Measurements from ENCODE around the gene SEMA3C.

Gene SEMA3C

DNA sequence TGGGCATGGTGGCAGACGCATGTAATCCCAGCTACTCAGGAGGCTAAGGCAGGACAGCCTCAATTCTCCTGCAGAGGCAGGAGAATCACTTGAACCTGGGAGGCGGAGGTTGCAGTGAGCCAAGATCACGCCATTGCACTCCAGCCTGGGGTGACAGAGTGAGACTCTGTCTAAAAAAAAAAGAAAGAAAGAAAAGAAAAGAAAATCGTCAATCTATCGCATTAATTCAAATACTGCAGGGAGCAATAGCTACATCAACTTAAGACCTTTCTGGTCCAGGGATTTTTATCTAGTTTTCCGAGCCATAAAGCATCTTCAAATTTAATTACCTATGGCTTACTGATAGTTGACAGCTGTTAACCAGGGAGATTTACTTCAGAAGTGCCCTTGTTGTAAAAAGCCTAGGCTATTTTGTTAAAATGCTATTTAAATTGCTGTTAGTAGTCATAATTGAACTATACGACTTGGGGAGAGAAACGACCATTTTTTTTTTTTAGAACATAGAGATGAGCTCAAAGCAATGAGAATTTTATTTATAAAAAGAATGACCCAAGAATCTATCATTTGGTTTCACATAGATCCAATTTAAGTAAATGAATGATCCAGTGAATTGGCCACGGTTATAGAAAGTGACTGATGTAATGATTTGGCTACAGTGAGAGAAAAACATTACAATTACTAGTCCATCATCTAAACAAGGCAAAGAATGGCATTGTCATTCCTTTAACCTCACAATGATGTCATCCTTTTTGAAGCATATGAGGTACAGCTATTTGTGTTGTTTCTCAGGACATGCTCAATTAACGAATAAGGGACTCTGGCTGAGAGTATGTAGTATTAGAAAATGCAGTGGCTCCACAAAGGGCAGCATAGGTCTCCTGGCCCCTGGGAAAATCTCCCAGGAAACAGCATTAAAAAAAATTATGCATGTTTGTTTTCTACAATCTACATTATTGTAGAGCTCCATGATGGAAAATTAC lies 85.3 kb downstream of the SEMA3C start:
- H2BK5ac ChIP-seq (ENCODE audit: low read length), result no peak overlapping the region
- H2AK5ac ChIP-seq (ENCODE audit: low read depth, low read length), result no peak overlapping the region
- no peak overlapping the region for H3K14ac ChIP-seq (ENCODE audit: low read length)
- H3K4me1 ChIP-seq (ENCODE audit: control insufficient read depth in 2 of 2, insufficient read depth in 1 of 2, low read depth in 1 of 2, low read length in 2 of 2), result peaks cover 0 to 7% of the 10 kb centered on the region in 2 donors
- H3K36me3 ChIP-seq (replicated peaks in 1 of 2; ENCODE audit: control insufficient read depth in 2 of 2, insufficient read depth in 2 of 2, low read length in 2 of 2), result no peaks in the 10 kb centered on the region
- H3K18ac ChIP-seq (ENCODE audit: low read length), result no peak overlapping the region
- no peak overlapping the region for H3K27ac ChIP-seq (replicated peaks; ENCODE audit: low read length)
- H2AFZ ChIP-seq (ENCODE audit: low read length), result no peak overlapping the region
- H4K91ac ChIP-seq (ENCODE audit: low read depth, low read length, poor library complexity), result no peak overlapping the region
- no peak overlapping the region for H2BK12ac ChIP-seq (ENCODE audit: low read length)
- no peak overlapping the region for H3K9ac ChIP-seq (ENCODE audit: low read depth, low read length, poor library complexity)
- no peak overlapping the region for H3K4me2 ChIP-seq (ENCODE audit: insufficient read depth, low read length, poor library complexity, severe bottlenecking)
- H3K4ac ChIP-seq (ENCODE audit: low read length), result no peak overlapping the region
- DNase-seq (ENCODE audit: low spot score), result no peak
- H2BK15ac ChIP-seq (ENCODE audit: low read length), result no peak overlapping the region
- no peaks in the 10 kb centered on the region for H3K27me3 ChIP-seq (ENCODE audit: control insufficient read depth in 3 of 3, insufficient read depth in 3 of 3, low read depth in 1 of 3, low read length in 3 of 3)
- no peak overlapping the region for H2BK120ac ChIP-seq (ENCODE audit: low read depth, low read length)
- WGBS, 2 donors (ENCODE audit: extremely low coverage in 2 of 2, insufficient read length in 2 of 2, insufficient replicate concordance in 1 of 2), result no CpG with 5 or more reads among the region's 10 CpGs
- H3K79me1 ChIP-seq (ENCODE audit: low read depth, low read length), result no peaks in the 10 kb centered on the region
- H3K23ac ChIP-seq (ENCODE audit: low read depth, low read length, poor library complexity), result no peak overlapping the region
- H3K4me3 ChIP-seq (ENCODE audit: low read length in 2 of 2), result no peak overlapping the region
- H3K9me3 ChIP-seq (replicated peaks in 1 of 2; ENCODE audit: control insufficient read depth in 2 of 2, insufficient read depth in 1 of 2, low read depth in 1 of 2, low read length in 2 of 2), result no peaks in the 10 kb centered on the region
- H4K8ac ChIP-seq (ENCODE audit: low read depth, low read length), result no peak overlapping the region

DNA sequence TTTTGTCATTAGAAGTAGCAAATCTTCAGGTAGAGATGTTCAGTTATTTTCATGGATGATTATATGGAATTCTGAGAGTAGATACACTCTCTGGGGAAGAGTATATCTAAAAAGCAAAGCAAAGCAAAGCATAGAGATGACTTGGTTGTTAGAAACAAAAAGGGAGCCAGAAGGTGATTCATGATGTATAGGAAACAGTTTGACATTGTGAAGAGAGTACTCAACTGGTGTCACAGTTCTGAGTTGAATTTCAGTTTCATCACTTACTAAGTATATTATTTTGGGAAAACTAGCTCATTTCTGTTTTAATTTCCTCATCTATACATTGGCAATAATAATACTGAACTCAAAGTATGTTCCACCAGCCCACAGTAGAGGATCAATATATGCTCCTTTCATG lies 86.8 kb downstream of the SEMA3C start:
- Histone ChIP-seq H2BK12ac (ENCODE audit: low read length) (no peak overlapping the region), H3K9me3 (replicated peaks in 1 of 2; ENCODE audit: control insufficient read depth in 2 of 2, insufficient read depth in 1 of 2, low read depth in 1 of 2, low read length in 2 of 2) (no peaks in the 10 kb centered on the region), H3K27me3 (ENCODE audit: control insufficient read depth in 3 of 3, insufficient read depth in 3 of 3, low read depth in 1 of 3, low read length in 3 of 3) (no peaks in the 10 kb centered on the region), H2AFZ (ENCODE audit: low read length) (no peak overlapping the region), H4K91ac (ENCODE audit: low read depth, low read length, poor library complexity) (no peak overlapping the region), H2BK15ac (ENCODE audit: low read length) (no peak overlapping the region), H2BK120ac (ENCODE audit: low read depth, low read length) (no peak overlapping the region), H2BK5ac (ENCODE audit: low read length) (no peak overlapping the region), H3K4me1 (ENCODE audit: control insufficient read depth in 2 of 2, insufficient read depth in 1 of 2, low read depth in 1 of 2, low read length in 2 of 2) (peaks cover 0 to 7% of the 10 kb centered on the region in 2 donors), H2AK5ac (ENCODE audit: low read depth, low read length) (no peak overlapping the region), H3K79me1 (ENCODE audit: low read depth, low read length) (no peaks in the 10 kb centered on the region), H3K27ac (replicated peaks; ENCODE audit: low read length) (no peak overlapping the region), H3K36me3 (replicated peaks in 1 of 2; ENCODE audit: control insufficient read depth in 2 of 2, insufficient read depth in 2 of 2, low read length in 2 of 2) (no peaks in the 10 kb centered on the region), H4K8ac (ENCODE audit: low read depth, low read length) (no peak overlapping the region), H3K4me3 (ENCODE audit: low read length in 2 of 2) (no peak overlapping the region), H3K18ac (ENCODE audit: low read length) (no peak overlapping the region), H3K4me2 (ENCODE audit: insufficient read depth, low read length, poor library complexity, severe bottlenecking) (no peak overlapping the region), H3K4ac (ENCODE audit: low read length) (no peak overlapping the region), H3K14ac (ENCODE audit: low read length) (no peak overlapping the region), H3K23ac (ENCODE audit: low read depth, low read length, poor library complexity) (no peak overlapping the region), H3K9ac (ENCODE audit: low read depth, low read length, poor library complexity) (no peak overlapping the region)
- DNase-seq (ENCODE audit: low spot score), result no peak

DNA sequence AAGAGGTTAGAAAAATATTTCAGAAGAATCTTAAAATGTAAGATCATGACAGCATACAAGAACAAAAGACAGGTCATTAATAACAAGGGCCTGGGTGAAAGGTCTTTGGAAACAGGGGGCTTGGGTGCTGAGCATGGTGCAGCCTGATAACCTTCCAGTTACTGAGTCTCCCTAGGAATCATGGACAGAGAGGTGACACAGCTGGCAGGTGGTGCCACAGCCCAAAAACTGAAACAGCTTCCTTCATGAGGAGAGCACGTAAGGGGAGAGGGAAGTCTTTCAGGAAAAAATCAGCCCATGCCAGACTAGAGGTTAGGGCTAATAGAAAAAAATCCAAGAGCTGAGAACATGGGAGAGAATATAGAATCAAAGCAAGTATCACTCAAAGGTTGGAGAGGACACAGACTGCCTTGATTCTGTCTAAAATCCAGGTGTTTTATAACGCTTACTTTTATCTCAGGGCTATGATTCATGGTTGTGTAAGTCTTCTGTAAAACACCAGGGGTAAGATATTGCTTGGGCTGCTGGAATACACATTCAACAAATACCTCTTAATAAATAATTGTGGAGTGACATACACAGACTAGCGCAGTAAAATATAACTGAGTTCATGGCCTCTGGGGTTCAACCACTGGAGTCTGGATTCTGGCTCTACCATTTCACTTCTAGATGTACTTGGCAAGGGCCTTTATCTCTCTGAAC lies 88.1 kb downstream of the SEMA3C start:
- Histone ChIP-seq H3K23ac (ENCODE audit: low read depth, low read length, poor library complexity) (no peak overlapping the region), H3K14ac (ENCODE audit: low read length) (no peak overlapping the region), H3K27me3 (ENCODE audit: control insufficient read depth in 3 of 3, insufficient read depth in 3 of 3, low read depth in 1 of 3, low read length in 3 of 3) (no peaks in the 10 kb centered on the region), H4K91ac (ENCODE audit: low read depth, low read length, poor library complexity) (no peak overlapping the region), H3K79me1 (ENCODE audit: low read depth, low read length) (no peaks in the 10 kb centered on the region), H3K4me3 (ENCODE audit: low read length in 2 of 2) (no peak overlapping the region), H2BK5ac (ENCODE audit: low read length) (no peak overlapping the region), H2BK15ac (ENCODE audit: low read length) (no peak overlapping the region), H3K36me3 (replicated peaks in 1 of 2; ENCODE audit: control insufficient read depth in 2 of 2, insufficient read depth in 2 of 2, low read length in 2 of 2) (no peaks in the 10 kb centered on the region), H2BK12ac (ENCODE audit: low read length) (no peak overlapping the region), H2AFZ (ENCODE audit: low read length) (no peak overlapping the region), H3K4me1 (ENCODE audit: control insufficient read depth in 2 of 2, insufficient read depth in 1 of 2, low read depth in 1 of 2, low read length in 2 of 2) (peaks cover 0 to 10% of the 10 kb centered on the region in 2 donors), H3K27ac (replicated peaks; ENCODE audit: low read length) (no peak overlapping the region), H3K9me3 (replicated peaks in 1 of 2; ENCODE audit: control insufficient read depth in 2 of 2, insufficient read depth in 1 of 2, low read depth in 1 of 2, low read length in 2 of 2) (no peaks in the 10 kb centered on the region), H3K9ac (ENCODE audit: low read depth, low read length, poor library complexity) (no peak overlapping the region), H4K8ac (ENCODE audit: low read depth, low read length) (no peak overlapping the region), H3K4me2 (ENCODE audit: insufficient read depth, low read length, poor library complexity, severe bottlenecking) (no peak overlapping the region), H2BK120ac (ENCODE audit: low read depth, low read length) (no peak overlapping the region), H2AK5ac (ENCODE audit: low read depth, low read length) (no peak overlapping the region), H3K4ac (ENCODE audit: low read length) (no peak overlapping the region), H3K18ac (ENCODE audit: low read length) (no peak overlapping the region)
- DNase-seq (ENCODE audit: low spot score), result no peak
- WGBS, 2 donors (ENCODE audit: extremely low coverage in 2 of 2, insufficient read length in 2 of 2, insufficient replicate concordance in 1 of 2), result no CpG with 5 or more reads among the region's 3 CpGs

DNA sequence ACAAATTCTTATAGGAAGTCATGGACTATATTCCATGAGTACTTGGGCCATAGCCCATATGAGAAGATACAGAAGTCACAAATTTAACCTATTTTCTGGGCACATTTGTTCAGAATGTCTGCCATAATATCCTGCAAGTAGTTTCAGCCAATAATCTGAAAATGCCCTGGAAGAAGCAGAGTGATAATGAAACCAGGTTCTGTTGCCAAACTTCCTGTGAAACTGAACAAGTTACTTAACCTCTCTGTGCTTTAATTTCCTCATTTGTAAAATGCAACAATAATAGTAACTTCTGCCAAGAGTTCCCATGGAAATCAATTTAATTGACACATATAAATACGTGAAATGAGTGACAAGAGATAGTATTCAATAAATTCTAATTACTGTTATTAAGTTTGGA lies 88.8 kb downstream of the SEMA3C start:
- Histone ChIP-seq H3K14ac (ENCODE audit: low read length) (no peak overlapping the region), H3K4me2 (ENCODE audit: insufficient read depth, low read length, poor library complexity, severe bottlenecking) (no peak overlapping the region), H3K36me3 (replicated peaks in 1 of 2; ENCODE audit: control insufficient read depth in 2 of 2, insufficient read depth in 2 of 2, low read length in 2 of 2) (no peaks in the 10 kb centered on the region), H2BK12ac (ENCODE audit: low read length) (no peak overlapping the region), H4K8ac (ENCODE audit: low read depth, low read length) (no peak overlapping the region), H3K4me1 (ENCODE audit: control insufficient read depth in 2 of 2, insufficient read depth in 1 of 2, low read depth in 1 of 2, low read length in 2 of 2) (peaks cover 0 to 17% of the 10 kb centered on the region in 2 donors), H3K18ac (ENCODE audit: low read length) (no peak overlapping the region), H3K79me1 (ENCODE audit: low read depth, low read length) (no peaks in the 10 kb centered on the region), H2BK5ac (ENCODE audit: low read length) (no peak overlapping the region), H3K9me3 (replicated peaks in 1 of 2; ENCODE audit: control insufficient read depth in 2 of 2, insufficient read depth in 1 of 2, low read depth in 1 of 2, low read length in 2 of 2) (no peaks in the 10 kb centered on the region), H2AK5ac (ENCODE audit: low read depth, low read length) (no peak overlapping the region), H4K91ac (ENCODE audit: low read depth, low read length, poor library complexity) (no peak overlapping the region), H3K4me3 (ENCODE audit: low read length in 2 of 2) (no peak overlapping the region), H2BK120ac (ENCODE audit: low read depth, low read length) (no peak overlapping the region), H3K27me3 (ENCODE audit: control insufficient read depth in 3 of 3, insufficient read depth in 3 of 3, low read depth in 1 of 3, low read length in 3 of 3) (no peaks in the 10 kb centered on the region), H3K23ac (ENCODE audit: low read depth, low read length, poor library complexity) (no peak overlapping the region), H3K4ac (ENCODE audit: low read length) (no peak overlapping the region), H3K9ac (ENCODE audit: low read depth, low read length, poor library complexity) (no peak overlapping the region), H3K27ac (replicated peaks; ENCODE audit: low read length) (no peak overlapping the region), H2BK15ac (ENCODE audit: low read length) (no peak overlapping the region), H2AFZ (ENCODE audit: low read length) (no peak overlapping the region)
- no CpG with 5 or more reads among the region's 1 CpG for WGBS, 2 donors (ENCODE audit: extremely low coverage in 2 of 2, insufficient read length in 2 of 2, insufficient replicate concordance in 1 of 2)
- no peak for DNase-seq (ENCODE audit: low spot score)
